Measurements from ENCODE around the gene NUMBL. TPM values are rescaled to one million over a fixed set of nuclear protein-coding genes. Genes with fewer than 3 reads are reported as not detected.

The NUMBL gene
- total RNA-seq, 1 donor from 2014 or later, result 79.3 TPM

GRCh38 chr19:40666803-40667438 lies 23.5 kb downstream of the NUMBL start:
- no peaks in the 10 kb centered on the region for H3K27me3 Mint-ChIP-seq (ENCODE audit: low read depth, unreplicated experiment)
- H3K4me1 Mint-ChIP-seq (ENCODE audit: low read depth, unreplicated experiment), result peaks cover 18% of the 10 kb centered on the region
- peaks cover 2% of the 10 kb centered on the region for H3K9me3 Mint-ChIP-seq (ENCODE audit: unreplicated experiment)
- Histone ChIP-seq H3K4me3 (ENCODE audit: insufficient read depth, low read depth, low read length) (no peak overlapping the region), H4K20me1 (ENCODE audit: insufficient read depth, low read length) (peaks cover 19% of the 10 kb centered on the region), H3K4me2 (ENCODE audit: low read length) (peak overlapping the region; percentile 20), H3K27me3 (ENCODE audit: insufficient read depth, low read length) (no peaks in the 10 kb centered on the region), H3K27ac (ENCODE audit: low read depth, low read length) (no peak overlapping the region), H3K4me1 (ENCODE audit: insufficient read depth, low read length) (peaks cover 18% of the 10 kb centered on the region), H3K36me3 (ENCODE audit: insufficient read depth, low read length) (peaks cover 37% of the 10 kb centered on the region), H3K79me2 (ENCODE audit: insufficient read depth, low read length) (no peaks in the 10 kb centered on the region), H3K9me3 (ENCODE audit: insufficient read depth, low read depth, low read length) (peaks cover 5% of the 10 kb centered on the region), H3K9ac (ENCODE audit: low read length) (no peak overlapping the region), H2AFZ (ENCODE audit: low read depth, low read length) (no peak overlapping the region)
- DNase-seq (ENCODE audit: low read depth) (no peak), FAIRE-seq (no peak)
- H3K27ac Mint-ChIP-seq (ENCODE audit: unreplicated experiment), result no peak overlapping the region
- H3K36me3 Mint-ChIP-seq (ENCODE audit: low read depth, unreplicated experiment), result peaks cover 38% of the 10 kb centered on the region
- TF ChIP-seq EZH2 (IDR thresholded peaks at IDR 0.05; ENCODE audit: insufficient read depth, low read length), result no peak
- no peak for TF ChIP-seq CTCF (IDR thresholded peaks at IDR 0.05; ENCODE audit: insufficient read depth, low read depth, low read length)
- H3K4me3 Mint-ChIP-seq (ENCODE audit: unreplicated experiment), result no peak overlapping the region

- peak overlapping the region; percentile 63 for H3K9ac ChIP-seq (ENCODE audit: low read length)
- TF ChIP-seq EZH2 (IDR thresholded peaks at IDR 0.05; ENCODE audit: insufficient read depth, low read length), result no peak
- no peak for TF ChIP-seq CTCF (IDR thresholded peaks at IDR 0.05; ENCODE audit: insufficient read depth, low read depth, low read length)
- peak overlapping the region; percentile 56 for H3K27ac ChIP-seq (ENCODE audit: low read depth, low read length)
Observed at GRCh38 chr19:40663695-40664692, 26.5 kb downstream of the NUMBL start.

More at GRCh38 chr19:40663695-40664692, 26.5 kb downstream of the NUMBL start:
- no peaks in the 10 kb centered on the region for H3K9me3 ChIP-seq (ENCODE audit: insufficient read depth, low read depth, low read length)
- H3K27me3 Mint-ChIP-seq (ENCODE audit: low read depth, unreplicated experiment), result peaks cover 3% of the 10 kb centered on the region
- H3K4me2 ChIP-seq (ENCODE audit: low read length), result peak overlapping the region; percentile 88
- H3K4me3 Mint-ChIP-seq (ENCODE audit: unreplicated experiment), result peak overlapping the region; percentile 83
- no peaks in the 10 kb centered on the region for H3K9me3 Mint-ChIP-seq (ENCODE audit: unreplicated experiment)
- peaks cover 18% of the 10 kb centered on the region for H3K4me1 ChIP-seq (ENCODE audit: insufficient read depth, low read length)
- peaks cover 15% of the 10 kb centered on the region for H3K36me3 ChIP-seq (ENCODE audit: insufficient read depth, low read length)
- H3K27ac Mint-ChIP-seq (ENCODE audit: unreplicated experiment), result peak overlapping the region; percentile 84
- FAIRE-seq (no peak), DNase-seq (ENCODE audit: low read depth) (peak; percentile 44)
- peak overlapping the region; percentile 61 for H3K4me3 ChIP-seq (ENCODE audit: insufficient read depth, low read depth, low read length)
- H3K79me2 ChIP-seq (ENCODE audit: insufficient read depth, low read length), result no peaks in the 10 kb centered on the region
- H4K20me1 ChIP-seq (ENCODE audit: insufficient read depth, low read length), result no peaks in the 10 kb centered on the region
- H2AFZ ChIP-seq (ENCODE audit: low read depth, low read length), result peak overlapping the region; percentile 65
- H3K4me1 Mint-ChIP-seq (ENCODE audit: low read depth, unreplicated experiment), result peaks cover 18% of the 10 kb centered on the region
- no peaks in the 10 kb centered on the region for H3K27me3 ChIP-seq (ENCODE audit: insufficient read depth, low read length)
- peaks cover 14% of the 10 kb centered on the region for H3K36me3 Mint-ChIP-seq (ENCODE audit: low read depth, unreplicated experiment)

All from astrocyte (in vitro differentiated cells and primary cell).